Measurements from ENCODE around the gene ZNF576.
"Not testable (repeated sequence)": the region's sequence is repeated elsewhere in the genome, so short reads cannot be mapped to it uniquely, and the experiment has no call there.

The ZNF576 gene

DNA sequence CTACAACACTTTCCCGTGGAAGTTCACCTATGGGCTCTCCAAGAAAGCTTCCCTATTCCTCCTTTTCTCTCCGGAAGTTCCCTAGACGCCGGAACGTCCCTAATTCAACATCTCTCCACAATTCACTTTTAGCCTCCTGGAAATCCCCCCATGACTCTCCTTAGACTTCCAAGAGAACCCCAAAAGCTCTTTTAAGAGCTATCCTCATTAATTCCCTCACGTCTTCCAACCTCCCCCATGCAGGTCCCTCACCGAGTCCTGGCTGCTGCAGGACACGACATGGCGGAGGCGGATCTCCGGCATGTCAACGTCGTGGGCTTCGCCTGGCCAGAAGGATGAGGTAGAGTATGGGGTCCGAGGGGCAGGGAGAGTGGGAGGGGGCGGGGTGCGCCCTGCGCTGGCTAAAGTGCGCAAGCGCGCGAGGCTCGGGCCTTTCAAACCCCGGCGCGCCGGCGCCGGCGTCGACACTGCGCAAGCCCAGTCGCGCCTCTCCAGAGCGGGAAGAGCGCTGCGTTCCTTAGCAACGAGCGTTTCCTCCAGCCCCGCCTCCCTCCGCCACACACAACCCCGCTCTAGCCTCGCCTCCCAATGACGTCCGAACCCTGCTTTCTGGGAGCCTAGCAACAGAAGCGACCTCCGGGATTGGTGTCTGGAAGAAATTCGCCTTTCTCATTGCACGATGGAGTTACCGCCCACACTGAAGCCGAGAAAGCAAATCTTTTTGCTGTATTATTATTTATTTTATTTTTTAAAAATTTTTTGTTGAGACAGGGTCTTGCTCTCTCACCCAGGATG, 21.0 kb upstream of the ZNF576 start, which contains the start of the genes PINLYP and XRCC1:
PINLYP (plus strand) TSS at position 646 of the 795 bp plus-strand sequence. CDS start 1,391 bp downstream, outside the sequence.
XRCC1 (minus strand) TSS at position 372 of the 795 bp plus-strand sequence; CDS start at position 303, 69 bp downstream.
- DNase-seq = peak; percentile 98

DNA sequence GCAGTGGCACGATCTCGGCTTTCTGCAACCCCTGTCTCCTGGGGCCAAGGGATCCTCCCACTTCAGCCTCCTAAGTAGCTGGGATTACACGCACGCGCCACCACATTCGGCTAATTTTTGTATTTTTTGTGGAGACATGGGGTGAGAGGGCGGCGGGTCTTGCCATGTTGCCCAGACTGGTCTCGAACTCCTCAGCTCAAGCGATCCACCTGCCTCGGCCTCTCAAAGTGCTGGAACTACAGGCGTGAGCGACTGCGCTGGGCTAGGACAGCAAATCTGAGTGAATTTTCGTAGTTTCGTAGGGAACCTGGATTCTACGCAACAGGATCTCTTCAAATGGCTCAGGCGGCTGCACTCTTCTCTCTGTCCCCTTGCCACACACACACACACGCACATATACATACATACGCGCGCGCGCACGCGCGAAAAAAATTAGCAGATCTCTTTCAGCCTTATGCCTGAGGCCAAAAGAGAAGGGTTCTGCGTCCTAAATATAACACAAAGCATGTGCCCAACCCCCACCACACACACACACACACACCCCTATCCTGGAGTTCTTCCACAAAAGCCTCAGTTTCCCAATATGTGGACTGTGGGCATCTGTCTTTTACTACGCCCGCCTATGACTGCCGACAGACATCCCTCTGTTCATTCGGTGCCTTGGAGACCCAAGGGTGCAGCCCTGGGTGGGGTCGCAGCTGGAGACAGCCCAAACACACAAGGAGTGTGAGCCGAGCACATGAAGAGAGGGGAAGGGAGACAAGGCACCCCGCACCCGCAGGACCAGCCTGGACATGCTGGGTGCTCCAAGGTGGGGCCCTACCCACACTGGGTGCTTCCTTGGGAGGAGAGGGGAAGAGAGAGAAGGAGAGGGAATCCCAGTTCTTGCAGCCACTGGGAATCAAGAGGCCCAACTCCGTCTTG, 20.2 kb upstream of the ZNF576 start:
- DNase-seq = no peak

DNA sequence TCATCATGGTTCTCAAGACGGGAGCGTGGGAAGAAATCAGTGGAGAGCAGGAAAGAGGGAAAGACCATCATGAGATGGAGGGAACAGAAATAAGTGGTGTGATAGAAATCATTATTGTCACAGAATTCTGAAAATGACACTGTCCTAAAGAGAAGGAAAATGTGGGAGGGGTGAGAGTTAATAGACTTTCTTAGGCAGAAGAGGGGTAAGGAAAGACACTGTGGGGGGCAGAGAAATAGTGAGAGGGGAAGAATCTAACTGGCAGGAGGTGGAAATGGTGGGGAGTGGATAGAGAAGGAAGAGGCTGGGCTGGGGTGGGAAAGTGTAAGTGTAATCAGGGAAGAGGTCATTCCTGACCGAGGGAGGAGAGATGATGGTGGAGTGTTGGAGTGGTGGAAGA, 17.6 kb upstream of the ZNF576 start:
- no peak for DNase-seq

DNA sequence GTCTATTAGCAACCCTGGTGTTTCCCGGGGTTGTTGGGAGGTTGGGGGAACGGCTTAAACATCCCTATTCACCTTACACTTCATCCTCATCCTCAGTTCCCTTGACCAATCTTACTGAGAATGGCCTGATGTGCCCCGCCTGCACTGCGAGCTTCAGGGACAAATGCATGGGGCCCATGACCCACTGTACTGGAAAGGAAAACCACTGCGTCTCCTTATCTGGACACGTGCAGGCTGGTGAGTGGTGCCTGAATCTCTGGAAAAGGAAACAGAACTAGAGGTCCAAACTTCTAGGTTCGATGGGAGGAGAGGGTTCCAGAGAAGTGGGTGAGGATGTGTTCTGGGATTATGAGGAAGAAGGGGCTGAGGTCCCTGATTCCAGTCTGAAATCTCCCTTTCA, 14.9 kb upstream of the ZNF576 start:
- no peak for DNase-seq

DNA sequence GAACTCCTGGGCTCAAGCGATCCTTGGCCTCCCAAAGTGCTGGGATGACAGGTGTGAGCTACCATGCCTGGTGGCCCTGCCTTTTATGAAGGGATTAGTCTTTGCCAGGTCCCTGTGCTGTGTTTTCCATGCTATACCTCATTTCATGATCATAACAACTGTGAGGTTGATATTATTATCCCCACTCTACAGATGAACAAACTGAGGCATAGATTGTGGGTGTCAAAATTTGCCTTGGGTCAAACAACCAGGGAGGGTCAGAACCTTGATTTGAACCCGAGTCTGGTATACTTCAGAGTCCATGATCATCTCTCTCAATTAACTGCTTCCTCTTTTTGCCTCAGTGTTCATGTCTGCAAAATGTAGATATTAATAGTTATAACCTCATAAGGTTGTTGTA, 13.9 kb upstream of the ZNF576 start:
- no peak for DNase-seq

DNA sequence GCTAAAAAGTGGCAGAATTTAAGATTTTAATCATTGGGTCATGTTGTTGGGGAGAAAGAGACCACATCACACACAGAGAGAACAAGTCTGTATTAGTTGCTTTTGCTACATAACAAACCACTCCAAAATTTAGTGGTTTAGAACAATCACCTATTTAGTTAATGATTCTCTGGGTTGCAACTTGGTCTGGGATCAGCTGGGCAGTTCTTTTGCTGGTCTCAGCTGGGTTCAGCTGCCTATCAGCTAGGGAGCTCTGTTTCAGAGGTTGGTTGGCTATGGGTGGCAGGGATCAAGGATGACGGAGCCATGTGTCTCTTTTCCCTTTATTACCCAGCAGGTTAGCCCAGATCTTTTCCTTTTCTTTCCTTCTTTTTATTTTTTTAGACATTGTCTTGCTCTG, 11.9 kb upstream of the ZNF576 start:
- no peak for DNase-seq

DNA sequence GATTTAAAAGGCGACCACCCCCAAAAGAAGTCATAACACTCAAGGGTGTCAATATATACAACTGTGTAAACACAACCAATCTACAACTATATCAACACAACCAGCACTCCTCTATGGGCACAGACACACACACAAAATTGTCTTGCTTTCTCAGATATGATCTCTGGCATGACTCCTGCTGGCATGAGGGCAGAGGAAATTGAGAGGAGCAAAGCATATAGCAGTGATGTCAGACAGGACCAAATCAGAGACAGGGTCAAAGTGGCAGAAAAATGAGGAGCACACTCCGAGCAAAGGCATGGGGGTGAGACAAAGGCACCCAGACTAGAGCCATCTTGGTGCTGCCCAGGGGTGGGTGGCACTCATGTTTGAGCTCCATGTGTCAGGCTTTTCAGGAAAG, 10.0 kb upstream of the ZNF576 start:
- DNase-seq = no peak

DNA sequence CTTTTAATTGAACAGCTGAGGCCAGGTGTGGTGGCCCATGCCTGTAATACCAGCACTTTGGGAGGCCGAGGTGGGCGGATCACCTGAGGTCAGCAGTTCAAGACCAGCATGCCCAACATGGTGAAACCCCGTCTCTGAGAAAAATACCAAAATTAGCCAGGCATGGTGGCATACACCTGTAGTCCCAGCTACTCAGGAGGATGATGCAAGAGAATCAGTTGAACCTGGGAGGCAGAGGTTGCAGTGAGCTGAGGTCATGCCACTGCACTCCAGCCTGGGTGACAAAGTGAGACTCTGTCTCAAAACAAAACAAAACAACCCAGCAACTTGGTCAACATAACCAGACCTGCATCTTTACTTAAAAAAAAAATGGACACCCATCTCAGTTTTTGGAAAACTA, 9.4 kb upstream of the ZNF576 start:
- DNase-seq = not testable (repeated sequence)

DNA sequence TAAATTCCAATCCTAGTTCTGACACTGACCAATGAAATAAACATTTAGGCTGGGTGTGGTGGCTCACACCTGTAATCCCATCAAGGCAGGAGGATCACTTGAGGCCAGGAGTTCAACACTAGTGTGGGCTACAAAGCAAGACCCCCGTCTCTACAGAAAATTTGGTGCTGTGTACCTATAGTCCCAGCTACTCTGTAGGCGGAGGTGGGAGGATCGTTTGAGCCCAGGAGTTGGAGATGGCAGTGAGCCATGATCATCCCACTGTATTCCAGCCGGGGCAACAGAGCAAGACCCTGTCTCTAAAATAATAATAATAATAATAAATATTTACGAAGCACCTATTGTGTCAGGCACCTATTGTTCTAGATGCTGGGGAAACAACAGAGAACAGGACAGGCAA, 7.1 kb upstream of the ZNF576 start:
- DNase-seq = no peak

DNA sequence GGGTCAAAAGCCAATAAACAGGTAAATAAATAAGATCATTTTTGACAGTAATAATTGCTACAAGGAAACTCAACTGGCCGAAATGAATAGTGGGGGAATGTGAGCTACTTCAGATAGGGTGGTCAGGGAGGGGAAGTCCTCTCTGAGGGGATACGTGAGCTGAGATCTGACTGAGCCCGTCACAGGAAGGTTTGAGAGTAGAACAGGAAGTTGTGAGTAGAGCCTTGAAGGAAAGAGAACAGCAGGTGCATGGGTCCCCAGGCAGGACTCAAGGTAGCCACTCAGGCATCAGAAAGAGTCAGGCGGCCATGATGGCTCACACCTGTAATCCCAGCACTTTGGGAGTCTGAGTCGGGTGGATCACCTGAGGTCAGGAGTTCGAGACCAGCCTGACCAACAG, 6.7 kb upstream of the ZNF576 start:
- DNase-seq = no peak

DNA sequence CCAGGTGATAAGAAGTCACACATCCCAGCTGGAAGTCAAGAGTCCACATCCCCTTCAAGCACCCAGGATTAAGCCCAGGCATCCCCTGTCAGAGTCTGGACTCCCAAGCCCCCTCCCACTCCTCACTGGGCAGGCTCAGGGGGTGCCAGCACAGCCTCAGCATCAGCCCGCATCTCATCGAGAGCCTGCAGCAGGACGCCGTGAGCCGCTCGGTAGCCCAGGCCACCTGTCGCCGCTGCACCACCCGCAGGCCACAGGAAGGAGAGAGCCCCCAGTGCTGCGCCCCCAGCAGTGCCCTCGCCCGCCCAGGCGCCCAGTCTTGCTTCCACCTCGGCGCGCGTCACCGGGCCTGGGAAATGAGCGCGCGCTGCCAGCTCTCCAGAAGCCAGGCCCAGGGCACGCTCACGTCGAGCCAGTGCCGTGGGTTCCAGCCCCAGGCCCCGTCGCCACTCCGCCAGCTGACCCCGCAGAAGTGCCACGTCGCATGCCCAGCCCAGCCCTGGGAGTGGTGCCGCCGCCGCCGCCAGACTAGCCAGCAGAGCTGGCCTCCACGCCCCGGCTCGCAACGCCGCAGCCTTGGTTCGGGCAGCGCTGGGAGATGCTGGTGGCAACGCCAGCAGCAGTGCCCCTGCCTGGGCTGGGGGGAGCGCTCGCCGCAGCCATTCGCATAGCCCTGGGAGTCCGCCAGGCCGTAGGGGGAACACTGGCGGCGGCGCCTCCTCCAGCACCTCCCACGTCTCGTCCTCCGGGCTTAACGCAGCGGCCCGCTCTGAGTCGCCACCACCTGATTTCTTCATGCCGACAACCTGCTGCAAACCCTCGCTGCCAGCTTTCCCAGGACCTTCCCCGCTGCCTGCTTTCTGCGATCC, 4.3 kb upstream of the ZNF576 start:
- DNase-seq = no peak

DNA sequence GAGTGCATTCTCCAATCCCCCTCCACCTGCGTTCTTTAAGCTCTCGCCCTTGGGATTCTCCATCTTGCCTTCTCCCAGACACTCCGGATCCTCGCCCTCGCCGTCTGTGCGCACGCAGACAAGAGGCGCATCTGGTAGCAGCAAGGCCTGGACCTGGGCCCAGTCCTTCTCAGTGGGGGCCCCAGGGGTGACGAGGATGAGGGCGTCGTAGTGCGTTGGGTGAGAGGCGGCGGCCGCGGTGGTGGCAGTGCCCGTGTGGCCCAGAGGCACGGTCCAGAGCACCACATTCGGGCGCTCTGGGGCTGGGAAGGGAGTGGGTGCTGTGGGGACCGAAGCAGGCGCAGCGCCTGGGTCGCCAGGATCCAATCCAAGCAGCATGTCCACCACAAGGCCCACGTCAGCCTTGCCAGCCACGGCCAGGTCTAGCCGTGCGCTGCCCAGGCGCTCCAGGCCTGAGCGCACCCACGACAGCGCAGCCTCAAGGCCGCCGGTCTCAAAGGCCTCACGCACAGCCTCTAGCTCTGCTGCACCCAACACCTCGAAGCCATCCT, 3.5 kb upstream of the ZNF576 start:
- DNase-seq = no peak

DNA sequence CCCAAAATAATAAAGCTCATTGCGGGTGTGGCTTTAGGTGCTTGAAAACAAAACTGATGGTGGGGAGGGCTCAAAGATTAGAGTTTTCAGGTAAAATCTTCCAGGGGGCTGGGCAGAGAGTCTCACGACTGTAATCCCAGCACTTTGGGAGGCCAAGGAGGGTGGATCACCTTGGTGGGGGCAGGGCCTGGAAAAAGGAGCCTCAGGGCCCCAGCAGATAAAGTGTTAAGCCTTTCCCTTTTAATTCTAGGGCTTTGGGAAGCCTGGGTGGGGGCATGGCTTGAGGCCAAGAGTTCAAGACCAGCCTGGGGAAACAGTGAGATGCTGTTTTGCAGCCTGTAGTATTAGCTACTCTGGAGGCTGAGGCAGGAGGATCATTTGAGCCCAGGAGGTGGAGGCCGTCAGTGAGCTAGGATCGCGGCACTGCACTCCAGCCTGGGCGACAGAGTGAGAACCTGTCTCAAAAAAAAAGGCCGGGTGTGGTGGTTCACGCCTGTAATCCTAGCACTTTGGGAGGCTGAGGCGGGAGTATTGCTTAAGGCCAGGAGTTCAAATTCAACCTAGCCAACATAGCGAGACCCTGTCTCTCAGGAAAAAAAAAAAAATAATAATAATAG, 2.2 kb upstream of the ZNF576 start:
- no peak for DNase-seq

DNA sequence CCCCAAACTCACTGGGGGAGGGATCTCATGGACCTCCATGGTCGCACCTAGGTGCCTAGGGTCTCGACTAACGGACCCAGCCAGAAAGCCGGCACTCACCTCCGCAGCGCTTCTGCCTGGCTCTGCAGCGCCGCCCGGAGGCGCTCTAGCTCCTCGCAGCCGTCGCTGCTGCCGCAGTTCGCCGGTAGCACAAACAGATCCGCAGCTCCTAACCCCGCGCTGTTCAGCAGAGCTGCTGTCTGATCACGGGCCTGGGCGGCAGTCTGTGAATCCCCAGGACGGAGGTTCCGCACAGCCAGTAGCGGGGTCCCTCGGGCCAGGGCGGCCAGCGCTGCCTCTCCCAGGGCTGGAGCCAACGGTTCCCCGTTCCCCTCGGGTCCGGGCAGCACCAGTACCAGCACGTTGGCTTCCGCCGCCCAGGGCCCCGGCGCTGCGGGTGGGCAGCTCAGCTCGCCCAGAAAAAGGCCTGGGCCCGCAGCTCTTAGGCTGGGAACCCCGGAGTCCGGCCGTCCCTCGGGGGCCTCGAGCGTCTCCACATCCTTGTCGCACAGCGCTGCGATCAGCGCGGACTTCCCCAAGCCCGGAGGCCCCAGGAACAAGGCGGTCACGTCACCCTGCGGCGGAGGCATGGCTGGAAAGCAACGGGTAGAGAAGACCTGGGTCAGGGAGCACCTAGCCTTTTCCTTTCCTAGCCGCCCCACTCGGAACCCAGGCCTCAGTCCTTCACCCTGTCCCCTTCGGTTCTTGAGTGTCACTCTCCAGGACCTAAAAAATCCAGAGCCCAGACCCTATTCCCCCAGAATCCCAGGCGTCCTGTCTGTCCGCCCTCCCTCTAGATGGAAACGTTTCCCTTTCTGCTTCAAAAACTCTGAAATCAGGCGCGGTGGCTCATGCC, 1.4 kb upstream of the ZNF576 start:
- DNase-seq = peak; percentile 8

DNA sequence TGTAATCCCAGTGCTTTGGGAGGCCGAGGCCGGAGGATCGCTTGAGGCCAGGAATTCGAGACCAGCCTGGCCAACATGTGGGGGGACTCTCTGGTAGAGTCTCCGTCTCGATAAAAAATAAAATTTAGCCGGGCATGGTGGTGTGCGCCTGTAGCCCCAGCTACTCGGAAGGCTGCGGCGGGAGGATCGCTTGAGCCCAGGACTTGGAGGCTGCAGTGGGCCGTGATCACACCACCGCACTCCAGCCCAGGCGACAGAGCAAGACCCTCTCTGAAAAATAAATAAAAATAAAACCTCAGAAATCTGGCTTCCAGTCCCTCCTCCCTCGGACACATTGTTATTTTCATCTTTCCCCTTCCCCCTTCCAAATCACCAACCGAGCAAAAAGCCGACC, 793 bp upstream of the ZNF576 start:
- DNase-seq = no peak

DNA sequence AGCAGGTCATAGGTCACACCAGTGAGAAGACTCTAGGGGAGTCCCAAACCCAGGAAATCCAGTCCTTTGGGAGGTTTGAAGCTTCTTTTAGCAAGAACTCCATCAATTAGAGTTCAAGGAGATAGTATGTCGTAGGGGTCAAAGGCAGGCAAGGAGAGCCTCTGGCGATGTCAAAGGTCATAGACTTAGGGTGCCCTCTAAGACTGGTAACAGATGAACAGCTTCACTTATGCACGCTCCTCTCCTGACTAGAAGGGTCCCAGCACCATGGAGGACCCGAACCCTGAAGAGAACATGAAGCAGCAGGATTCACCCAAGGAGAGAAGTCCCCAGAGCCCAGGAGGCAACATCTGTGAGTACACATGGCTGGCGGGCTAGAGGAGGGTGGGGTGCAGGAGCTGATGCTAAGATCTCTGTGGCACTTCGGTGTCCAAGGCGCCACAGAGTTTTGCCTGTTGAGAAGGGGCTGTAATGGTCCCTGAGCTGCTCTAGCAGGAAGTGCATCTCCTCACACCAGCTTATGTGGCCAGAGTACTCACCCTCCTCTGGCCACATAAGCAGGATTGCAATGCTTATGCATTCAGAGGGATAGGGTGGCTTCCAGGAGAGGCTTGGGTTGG, 557 bp downstream of the ZNF576 start:
- DNase-seq = peak; percentile 59

DNA sequence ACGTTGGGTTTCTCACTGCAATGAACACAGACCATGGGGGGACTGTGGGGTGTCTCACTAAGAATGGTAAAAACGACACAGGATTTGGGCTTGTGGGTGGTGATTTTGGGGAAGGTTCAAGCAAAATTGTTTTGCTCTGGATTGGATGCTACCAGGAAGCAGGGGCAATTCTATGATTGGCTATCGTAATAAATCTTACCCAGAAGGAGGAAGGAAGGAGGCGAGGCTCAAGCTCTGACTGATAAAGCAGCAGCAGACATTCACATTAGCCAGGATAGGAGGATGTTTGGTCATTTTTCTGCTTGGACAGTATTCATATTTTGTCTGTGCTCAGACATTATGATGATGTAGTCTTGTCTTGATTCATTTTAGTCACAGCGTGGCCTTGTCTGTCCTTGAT, 1.5 kb downstream of the ZNF576 start:
- DNase-seq = no peak

DNA sequence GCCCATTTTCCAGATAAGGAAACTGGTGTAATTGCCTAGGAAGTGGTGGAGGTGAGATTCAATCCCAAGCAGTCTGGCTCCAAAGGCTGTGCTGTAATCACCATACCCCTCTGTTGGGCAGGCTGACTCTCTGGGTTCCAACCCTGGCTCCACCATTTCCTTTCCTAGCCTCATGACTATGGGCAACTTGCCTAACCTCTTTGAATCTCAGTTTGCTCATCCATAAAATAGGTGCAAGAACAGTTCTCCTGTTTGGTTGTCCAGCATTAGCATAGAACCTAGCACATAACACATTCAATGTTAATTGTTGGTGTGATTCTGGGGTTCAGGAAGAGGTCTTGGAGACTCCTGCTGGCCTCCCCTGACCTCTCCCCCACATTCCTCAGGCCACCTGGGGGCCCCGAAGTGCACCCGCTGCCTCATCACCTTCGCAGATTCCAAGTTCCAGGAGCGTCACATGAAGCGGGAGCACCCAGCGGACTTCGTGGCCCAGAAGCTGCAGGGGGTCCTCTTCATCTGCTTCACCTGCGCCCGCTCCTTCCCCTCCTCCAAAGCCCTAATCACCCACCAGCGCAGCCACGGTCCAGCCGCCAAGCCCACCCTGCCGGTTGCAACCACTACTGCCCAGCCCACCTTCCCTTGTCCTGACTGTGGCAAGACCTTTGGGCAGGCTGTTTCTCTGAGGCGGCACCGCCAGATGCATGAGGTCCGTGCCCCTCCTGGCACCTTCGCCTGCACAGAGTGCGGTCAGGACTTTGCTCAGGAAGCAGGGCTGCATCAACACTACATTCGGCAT, 2.2 kb downstream of the ZNF576 start:
- DNase-seq = no peak

DNA sequence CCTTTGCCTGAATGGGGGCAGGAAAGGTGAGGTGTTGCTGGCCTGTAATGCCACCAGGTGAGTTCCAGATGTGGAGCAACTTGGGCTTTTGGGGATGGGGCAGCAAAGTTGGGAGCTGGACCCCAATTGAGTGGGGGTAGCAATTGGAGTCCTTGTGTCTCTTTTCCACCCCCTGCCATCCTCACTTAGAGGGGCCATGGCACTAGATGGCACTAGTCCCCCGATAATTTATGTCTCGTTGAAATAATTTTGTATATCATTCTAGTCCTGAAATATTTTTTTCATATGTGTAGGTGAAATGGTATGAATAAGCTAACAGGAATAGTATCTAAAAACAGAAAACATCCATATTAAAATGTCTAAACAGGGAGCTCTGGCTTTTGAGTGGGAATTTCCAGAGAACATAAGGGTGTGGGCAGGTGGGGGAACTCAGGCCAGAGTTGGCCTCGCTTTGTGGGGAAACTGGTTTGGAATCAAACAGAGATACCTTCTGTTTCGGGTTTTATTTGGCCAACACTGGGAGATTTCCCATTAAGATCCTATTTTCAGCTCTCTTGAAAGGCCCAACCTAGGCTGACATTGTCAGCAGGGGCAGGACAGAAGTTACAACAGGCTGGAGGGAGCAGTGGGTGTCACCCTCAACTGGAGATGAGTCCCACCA, 3.4 kb downstream of the ZNF576 start:
- no peak for DNase-seq
